ENCODE measurements around the gene MTA1.

GRCh38 chr14:105401699-105402098 lies 17.9 kb upstream of the MTA1 start:
- TF ChIP-seq CTCF (IDR thresholded peaks at IDR 0.05; ENCODE audit: low read depth, low read length, missing input control) (no peak), MAX (IDR thresholded peaks at IDR 0.05) (no peak), YY1 (IDR thresholded peaks at IDR 0.05) (no peak)
